SK-N-MC (cell line): ENCODE data around the gene SHMT1.
A peak's percentile ranks its signal among the peaks of the same experiment; 100 is the strongest.
"Not testable (repeated sequence)": the region's sequence is repeated elsewhere in the genome, so short reads cannot be mapped to it uniquely, and the experiment has no call there.

ENCODE experiments used
- DNase-seq: peaks from one replicate; pipeline ENCODE4 v3.0.0-alpha.2; 2011; ENCODE audit warnings: low read depth, low spot score
- H3K27ac ChIP-seq: fragments of 200-600 bp; sonication (generic); 2 replicates; pipeline ENCODE4 v1.5.1; 2016; ENCODE audit warnings: mixed run types
- H3K36me3 ChIP-seq: fragments of 200-600 bp; sonication (generic); 2 replicates; pipeline ENCODE4 v1.6.1; 2017; ENCODE audit warnings: antibody characterized with exemption, low read length, mixed read lengths; ENCODE audit not compliant: insufficient read depth
- H3K4me3 ChIP-seq: fragments of 200-600 bp; sonication (generic); 2 replicates; pipeline ENCODE4 v1.5.1; 2016
- H3K9ac ChIP-seq: fragments of 200-600 bp; sonication (generic); 2 replicates; pipeline ENCODE4 v1.8.0; 2017; ENCODE audit warnings: mixed run types, mixed read lengths; ENCODE audit not compliant: insufficient read length
- H3K9me3 ChIP-seq: fragments of 200-600 bp; sonication (generic); 2 replicates; pipeline ENCODE4 v1.6.1; 2017; ENCODE audit warnings: low read depth, mild to moderate bottlenecking, antibody characterized with exemption, low read length, moderate library complexity, mixed read lengths
- EZH2 ChIP-seq: fragments of 200-600 bp; sonication (generic); IDR thresholded peaks from one replicate; pipeline ENCODE4 v1.6.1; 2017; ENCODE audit warnings: antibody characterized with exemption
- FOXP2 ChIP-seq: optimal IDR thresholded peaks from 2 replicates; pipeline ENCODE3; 2011; ENCODE audit warnings: mild to moderate bottlenecking, moderate library complexity; ENCODE audit not compliant: insufficient read depth; ENCODE audit errors: extremely low read length, control extremely low read depth
- POLR2AphosphoS5 ChIP-seq: IDR thresholded peaks from 2 replicates; pipeline ENCODE4 v1.6.1; 2012; ENCODE audit warnings: mild to moderate bottlenecking, low read depth, low read length, borderline replicate concordance

SHMT1 gene

DNA sequence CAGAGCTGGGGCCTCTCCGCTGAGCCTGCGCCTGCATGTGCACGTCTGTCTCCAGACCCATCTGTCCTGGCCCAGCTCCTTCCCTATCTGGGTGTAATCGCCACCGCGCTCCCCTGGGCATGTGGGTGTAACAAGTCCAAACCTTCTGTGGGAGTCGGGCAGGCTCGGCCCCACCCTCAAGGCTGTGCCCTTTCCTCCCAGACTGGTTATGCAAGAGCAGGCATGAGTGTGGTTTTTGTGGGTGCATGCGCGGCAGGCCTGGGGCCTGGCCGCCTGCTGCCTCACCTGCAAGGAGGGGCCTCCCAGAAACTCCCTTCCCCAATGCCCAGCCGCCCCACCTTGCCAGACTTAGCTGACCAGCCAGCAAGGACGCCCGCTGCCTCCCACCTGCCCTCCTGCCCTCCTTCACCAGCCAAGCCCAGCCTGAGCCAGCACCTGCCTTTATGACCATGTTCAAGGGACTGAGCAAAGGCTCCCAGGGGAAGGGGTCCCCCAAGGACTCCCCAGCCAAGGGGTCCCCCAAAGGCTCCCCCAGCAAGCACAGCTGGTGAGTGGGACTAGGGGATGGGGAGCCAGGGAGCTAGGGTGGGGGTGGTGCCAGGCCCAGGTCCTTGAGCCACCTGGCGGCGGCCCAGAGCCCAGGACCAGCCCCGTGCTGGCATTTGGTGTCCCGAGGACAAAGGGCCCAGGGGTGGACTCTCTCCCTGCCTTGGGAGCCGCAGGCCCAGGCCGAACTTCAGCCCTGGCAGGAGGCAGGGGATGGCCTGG, 14.3 kb upstream of the SHMT1 start, which contains the start of gene EVPLL:
EVPLL (plus strand) TSS at position 342 of the 768 bp plus-strand sequence. CDS start 3,160 bp downstream, outside the sequence.
- no peak within 1 kb of the TSS for H3K27ac ChIP-seq
- no peaks in the 10 kb centered on the region for H3K36me3 ChIP-seq
- H3K9me3 ChIP-seq: no peaks in the 10 kb centered on the region
- TF ChIP-seq POLR2AphosphoS5: no peak
- TF ChIP-seq FOXP2: no peak
- no peak for TF ChIP-seq EZH2
- H3K9ac ChIP-seq: no peak within 1 kb of the TSS
- no peak for DNase-seq
- H3K4me3 ChIP-seq: no peak within 1 kb of the TSS

DNA sequence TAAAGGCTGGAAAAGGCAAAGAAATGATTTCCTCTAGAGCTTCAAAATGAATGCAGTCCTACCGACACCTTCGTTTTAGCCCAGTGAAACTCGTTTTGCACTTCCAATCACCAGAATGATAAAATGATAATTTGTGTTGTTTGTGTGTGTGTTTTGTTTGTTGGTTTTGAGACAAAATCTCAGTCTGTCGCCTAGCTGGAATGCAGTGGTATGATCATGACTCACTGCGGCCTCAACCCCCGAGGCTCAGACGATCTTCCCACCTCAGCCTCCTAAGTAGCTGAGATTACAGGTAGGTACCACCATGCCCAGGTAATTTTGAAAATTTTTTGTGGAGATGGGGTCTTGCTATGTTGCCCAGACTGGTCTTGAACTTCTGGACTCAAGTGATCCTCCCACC, 10.9 kb upstream of the SHMT1 start:
- H3K4me3 ChIP-seq: no peak overlapping the region
- TF ChIP-seq EZH2 (no peak), FOXP2 (no peak), POLR2AphosphoS5 (no peak)
- H3K36me3 ChIP-seq: no peaks in the 10 kb centered on the region
- H3K9me3 ChIP-seq: no peaks in the 10 kb centered on the region
- no peak for DNase-seq
- H3K27ac ChIP-seq: no peak overlapping the region
- no peak overlapping the region for H3K9ac ChIP-seq

DNA sequence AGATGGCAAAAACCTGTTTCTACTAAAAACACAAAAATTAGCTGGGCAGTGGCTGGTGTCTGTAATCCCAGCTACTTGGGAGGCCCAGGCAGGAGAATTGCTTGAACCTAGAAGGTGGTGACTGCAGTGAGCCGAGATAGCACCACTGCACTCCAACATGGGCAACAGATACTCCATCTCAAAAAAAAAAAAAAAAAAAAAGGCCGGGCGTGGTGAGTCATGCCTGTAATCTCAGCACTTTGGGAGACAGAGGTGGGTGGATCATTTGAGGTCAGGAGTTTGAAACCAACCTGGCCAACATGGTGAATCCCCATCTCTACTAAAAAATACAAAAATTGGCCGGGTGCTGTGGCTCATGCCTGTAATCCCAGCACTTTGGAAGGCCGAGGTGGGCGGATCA, 9.8 kb upstream of the SHMT1 start:
- H3K4me3 ChIP-seq, H3K9me3 ChIP-seq, H3K27ac ChIP-seq, H3K9ac ChIP-seq, DNase-seq, H3K36me3 ChIP-seq: not testable (repeated sequence)

DNA sequence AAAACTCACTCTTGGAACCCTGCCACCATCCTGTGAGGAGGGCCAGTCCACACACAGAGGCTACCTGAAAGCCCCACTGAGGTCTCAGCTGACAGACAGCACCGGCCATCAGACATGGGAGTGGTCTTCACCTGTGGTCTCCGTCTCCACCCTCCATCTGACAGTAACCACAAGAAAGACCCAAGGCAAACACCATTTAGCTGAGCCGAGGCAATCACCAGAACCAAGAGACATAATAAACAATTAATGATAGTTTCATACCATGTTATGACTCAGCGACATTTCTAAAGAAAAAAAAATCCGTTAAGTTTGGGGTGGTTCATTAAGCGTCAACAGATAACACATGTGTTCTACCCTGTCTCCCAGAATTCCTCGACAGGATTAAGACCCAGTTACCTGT, 8.1 kb upstream of the SHMT1 start:
- Histone ChIP-seq H3K4me3 (no peak overlapping the region), H3K36me3 (no peaks in the 10 kb centered on the region), H3K9me3 (no peaks in the 10 kb centered on the region), H3K27ac (no peak overlapping the region), H3K9ac (no peak overlapping the region)
- no peak for DNase-seq
- no peak for TF ChIP-seq POLR2AphosphoS5
- TF ChIP-seq EZH2: no peak
- TF ChIP-seq FOXP2: no peak

DNA sequence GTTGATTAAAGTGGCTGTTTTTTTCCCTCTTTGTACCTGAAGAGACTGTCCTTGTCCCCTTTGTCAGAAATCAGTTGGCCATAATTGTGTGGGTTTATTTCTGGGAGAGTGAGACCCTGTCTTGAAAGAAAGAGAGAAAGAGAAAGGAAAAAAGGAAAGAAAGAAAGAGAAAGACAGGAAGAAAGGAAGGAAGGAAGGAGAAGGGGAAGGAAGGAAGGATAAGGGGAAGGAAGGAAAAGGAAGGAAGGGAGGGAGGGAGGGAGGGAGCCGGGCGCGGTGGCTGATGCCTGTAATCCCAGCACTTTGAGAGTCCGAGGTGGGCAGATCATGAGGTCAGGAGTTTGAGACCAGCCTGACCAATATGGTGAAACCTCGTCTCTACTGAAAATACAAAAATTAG, 7.4 kb upstream of the SHMT1 start:
- Histone ChIP-seq H3K4me3 (no peak overlapping the region), H3K27ac (no peak overlapping the region), H3K36me3 (no peaks in the 10 kb centered on the region), H3K9me3 (no peaks in the 10 kb centered on the region), H3K9ac (no peak overlapping the region)
- no peak for DNase-seq
- TF ChIP-seq FOXP2: no peak
- TF ChIP-seq EZH2: no peak
- TF ChIP-seq POLR2AphosphoS5: no peak

DNA sequence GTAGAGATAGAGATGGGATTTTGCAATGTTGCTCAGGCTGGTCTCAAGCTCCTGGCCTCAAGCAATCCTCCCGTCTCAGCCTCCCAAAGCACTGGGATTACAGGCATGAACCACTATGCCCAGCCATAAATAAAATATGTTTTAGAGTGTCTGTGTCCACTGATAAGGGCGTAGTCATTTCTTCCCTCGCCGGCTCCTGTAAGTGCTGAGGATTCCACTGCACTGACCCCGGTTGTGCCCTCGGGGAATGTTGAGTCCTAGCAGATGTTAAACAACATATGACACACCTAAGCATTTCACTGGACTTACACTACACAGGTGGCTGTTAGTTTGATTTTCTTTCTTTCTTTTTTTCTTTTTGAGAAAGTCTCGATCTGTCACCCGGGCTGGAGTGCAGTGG, 5.6 kb upstream of the SHMT1 start:
- no peaks in the 10 kb centered on the region for H3K9me3 ChIP-seq
- DNase-seq: no peak
- no peak overlapping the region for H3K9ac ChIP-seq
- TF ChIP-seq FOXP2 (no peak), POLR2AphosphoS5 (no peak), EZH2 (no peak)
- H3K36me3 ChIP-seq: no peaks in the 10 kb centered on the region
- H3K27ac ChIP-seq: no peak overlapping the region
- no peak overlapping the region for H3K4me3 ChIP-seq

DNA sequence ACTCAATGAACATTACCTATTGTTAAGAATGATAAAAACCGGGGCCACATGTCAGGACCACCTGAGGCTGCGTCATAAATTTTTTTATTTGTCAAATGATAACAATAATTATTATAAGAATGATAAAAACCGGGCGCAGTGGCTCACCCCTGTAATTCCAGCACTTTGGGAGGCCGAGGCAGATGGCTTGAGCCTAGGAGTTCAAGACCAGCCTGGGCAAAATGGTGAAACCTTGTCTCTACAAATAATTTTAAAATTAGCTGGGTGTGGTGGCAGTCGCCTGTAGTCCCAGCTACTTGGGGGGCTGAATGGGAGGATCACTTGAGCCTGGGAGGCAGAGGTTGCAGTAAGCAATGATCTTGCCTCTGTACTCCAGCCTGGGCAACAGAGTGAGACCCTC, 816 bp upstream of the SHMT1 start:
- H3K27ac ChIP-seq: no peak overlapping the region
- H3K9me3 ChIP-seq: no peaks in the 10 kb centered on the region
- H3K36me3 ChIP-seq: no peaks in the 10 kb centered on the region; the same call in 1 of the 2 replicates
- no peak overlapping the region for H3K9ac ChIP-seq
- TF ChIP-seq FOXP2 (no peak), EZH2 (no peak), POLR2AphosphoS5 (no peak)
- DNase-seq: no peak
- H3K4me3 ChIP-seq: no peak overlapping the region

DNA sequence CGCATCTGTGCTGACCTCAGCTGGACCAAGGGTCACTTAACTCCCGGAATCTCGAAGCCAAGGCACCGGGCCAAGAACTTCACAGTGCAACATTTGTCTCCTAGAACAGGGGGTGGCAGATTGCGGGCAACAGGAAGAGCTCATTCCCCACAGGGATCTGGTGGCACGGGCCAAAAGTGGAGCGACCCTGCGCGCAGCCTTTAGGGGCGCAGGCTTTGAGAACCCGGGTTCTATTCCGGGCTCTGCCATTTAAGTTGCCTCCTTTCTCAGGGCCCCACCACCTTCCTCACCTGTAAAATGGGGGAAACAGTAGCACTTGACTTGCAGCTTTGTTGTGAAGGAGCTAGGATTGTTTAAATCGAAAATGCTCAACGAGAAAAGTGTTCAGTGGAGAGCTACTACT, 651 bp downstream of the SHMT1 start:
- Histone ChIP-seq H3K27ac (no peak overlapping the region), H3K4me3 (peak overlapping the region; percentile 93), H3K36me3 (no peaks in the 10 kb centered on the region; the same call in 1 of the 2 replicates), H3K9me3 (no peaks in the 10 kb centered on the region), H3K9ac (peak overlapping the region; percentile 82)
- TF ChIP-seq EZH2: no peak
- TF ChIP-seq POLR2AphosphoS5: no peak
- no peak for TF ChIP-seq FOXP2
- DNase-seq: no peak

DNA sequence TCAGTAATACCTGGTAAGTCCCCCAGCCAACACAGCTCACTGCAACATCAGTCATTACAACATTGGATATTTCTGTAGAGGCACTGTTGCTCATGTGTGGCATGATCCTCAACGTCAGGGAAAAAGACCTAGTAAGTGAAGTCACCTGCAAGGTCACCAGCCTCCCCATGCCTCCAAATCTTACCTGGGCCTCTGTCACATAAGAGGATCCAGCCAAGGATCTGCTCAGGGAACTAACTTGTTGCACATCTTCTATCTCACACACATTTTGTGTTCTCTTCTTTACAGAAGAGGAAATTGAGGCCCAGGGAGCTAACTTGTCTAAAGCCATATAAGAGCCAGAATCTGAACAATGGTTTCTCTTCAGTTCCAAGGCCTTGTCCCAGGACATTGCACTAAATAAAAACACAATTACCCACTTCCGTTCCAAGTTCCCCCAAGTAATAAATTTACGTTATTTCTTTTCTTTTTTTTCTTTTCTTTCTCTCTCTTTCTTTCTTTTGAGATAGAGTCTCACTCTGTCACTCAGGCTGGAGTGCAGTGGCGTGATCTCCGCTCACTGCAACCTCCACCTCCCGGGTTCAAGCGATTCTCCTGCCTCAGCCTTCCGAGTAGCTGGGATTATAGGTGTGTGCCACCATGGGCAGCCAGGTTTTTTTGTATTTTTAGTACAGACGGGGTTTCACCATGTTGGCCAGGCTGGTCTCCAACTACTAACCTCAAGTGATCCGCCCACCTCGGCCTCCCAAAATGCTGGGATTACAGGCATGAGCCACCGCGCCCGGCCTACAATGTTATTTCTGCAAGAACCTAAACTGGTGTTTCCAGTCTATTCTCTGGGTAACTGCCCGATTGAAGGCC, 1.3 kb downstream of the SHMT1 start:
- DNase-seq: no peak
- TF ChIP-seq FOXP2 (no peak), EZH2 (no peak), POLR2AphosphoS5 (no peak)
- Histone ChIP-seq H3K27ac (no peak overlapping the region), H3K9me3 (no peaks in the 10 kb centered on the region), H3K4me3 (peak overlapping the region; percentile 93), H3K9ac (peak overlapping the region; percentile 82), H3K36me3 (no peaks in the 10 kb centered on the region; the same call in 1 of the 2 replicates)
